ENCODE results near the gene NTMT2. TPM values are rescaled to one million over a fixed set of nuclear protein-coding genes. Genes with fewer than 3 reads are reported as not detected.

The NTMT2 gene
- total and polyA plus RNA-seq, 2 of the 8 experiments (the other 6 are each of a cell fraction or from before 2014, with no cell fraction given): 0.38 TPM; not detected in 1

GRCh38 chr1:170175484-170175883, 29.7 kb downstream of the NTMT2 start:
- H2BK120ac ChIP-seq (replicated peaks; ENCODE audit: low read depth, low read length): no peak overlapping the region
- H3K36me3 ChIP-seq (ENCODE audit: control insufficient read depth in 2 of 4, insufficient read depth in 4 of 4, low read length in 3 of 4): no peaks in the 10 kb centered on the region
- H3K4me2 ChIP-seq (ENCODE audit: insufficient read depth in 1 of 2, low read depth in 2 of 2, low read length in 2 of 2): no peak overlapping the region
- H2BK15ac ChIP-seq (ENCODE audit: low read length): no peak overlapping the region
- no peak for DNase-seq (ENCODE audit: low read depth in 1 of 2, low spot score in 2 of 2)
- no peak for TF ChIP-seq KDM1A (IDR thresholded peaks at IDR 0.05; ENCODE audit: borderline replicate concordance, low read length)
- TF ChIP-seq SIRT6 (IDR thresholded peaks at IDR 0.05; ENCODE audit: low read length): no peak
- TF ChIP-seq JUND (IDR thresholded peaks at IDR 0.05; ENCODE audit: low read length): no peak
- no peak for TF ChIP-seq KDM4A (IDR thresholded peaks at IDR 0.05; ENCODE audit: low read depth, low read length, severe bottlenecking)
- no peak for TF ChIP-seq CEBPB (IDR thresholded peaks at IDR 0.05; ENCODE audit: low read depth, low read length)
- no peak for TF ChIP-seq HDAC6 (IDR thresholded peaks at IDR 0.05; ENCODE audit: low read depth, low read length)
- no peak overlapping the region for H3K9ac ChIP-seq (replicated peaks in 1 of 4; ENCODE audit: extremely low read depth in 1 of 4, low read depth in 3 of 4, low read length in 3 of 4)
- no peak overlapping the region for H3K23ac ChIP-seq (ENCODE audit: insufficient read length)
- H3K79me2 ChIP-seq (ENCODE audit: control insufficient read depth in 1 of 2, insufficient read depth in 2 of 2, low read length in 2 of 2): no peaks in the 10 kb centered on the region
- H2AFZ ChIP-seq (ENCODE audit: low read length): no peak overlapping the region
- H3K56ac ChIP-seq (replicated peaks; ENCODE audit: insufficient read length, low read depth, low read length): no peak overlapping the region
- H3K14ac ChIP-seq (ENCODE audit: insufficient read length): no peak overlapping the region
- H3K27me3 ChIP-seq (replicated peaks in 1 of 4; ENCODE audit: control insufficient read depth in 3 of 4, extremely low read depth in 1 of 4, insufficient read depth in 3 of 4, low read length in 3 of 4): no peaks in the 10 kb centered on the region
- H3K27ac ChIP-seq (ENCODE audit: low read depth, low read length): no peak overlapping the region
- H4K5ac ChIP-seq (ENCODE audit: insufficient read length, low read depth, low read length): no peak overlapping the region
- CTCF ChIA-PET (ENCODE audit: partially characterized antibody): no interaction called here
- no peaks in the 10 kb centered on the region for H3K4me1 ChIP-seq (replicated peaks in 1 of 4; ENCODE audit: control insufficient read depth in 3 of 4, insufficient read depth in 4 of 4, low read length in 3 of 4)
- WGBS, 2 experiments (ENCODE audit: extremely low coverage in 1 of 2, insufficient coverage in 1 of 2, insufficient read length in 1 of 2, insufficient replicate concordance in 2 of 2, low coverage in 1 of 2, low lambda C conversion rate in 2 of 2, missing lambda C conversion rate in 1 of 2): 88% methylated on average over 1 of the region's 1 CpG; no CpG with 5 or more reads in 1 of the 2 experiments
- no peak overlapping the region for H3K4me3 ChIP-seq (ENCODE audit: extremely low read depth in 1 of 4, insufficient read depth in 2 of 4, low read depth in 3 of 4, low read length in 4 of 4)
- no peaks in the 10 kb centered on the region for H3K23me2 ChIP-seq (ENCODE audit: low read depth, low read length)
- H3K18ac ChIP-seq (ENCODE audit: extremely low read depth, low read length): no peak overlapping the region
- no peaks in the 10 kb centered on the region for H4K20me1 ChIP-seq (replicated peaks in 1 of 2; ENCODE audit: control insufficient read depth in 1 of 2, insufficient read depth in 2 of 2, low read length in 2 of 2)
- H3K9me3 ChIP-seq (ENCODE audit: insufficient read depth in 2 of 2, low read depth in 1 of 2, low read length in 1 of 2): 0 out of 4 replicates have a peak, but pooled peaks cover 0 to 3% of the 10 kb centered on the region in 2 experiments
- H2BK12ac ChIP-seq (ENCODE audit: low read depth, low read length): no peak overlapping the region
- no peak overlapping the region for H4K91ac ChIP-seq (replicated peaks; ENCODE audit: insufficient read length, low read length)
- no peak overlapping the region for H3K4ac ChIP-seq (replicated peaks; ENCODE audit: insufficient read length, low read depth, low read length)
- H2BK5ac ChIP-seq (ENCODE audit: low read depth, low read length): no peak overlapping the region
- no peaks in the 10 kb centered on the region for H3K79me1 ChIP-seq (ENCODE audit: low read depth, low read length)
- FAIRE-seq: no peak
- no peak overlapping the region for H2BK20ac ChIP-seq (ENCODE audit: low read length)
- no peak overlapping the region for H2AK5ac ChIP-seq (ENCODE audit: low read depth, low read length)
- POLR2A ChIA-PET (ENCODE audit: partially characterized antibody): no interaction called here
- H4K8ac ChIP-seq (ENCODE audit: extremely low read depth, insufficient read depth, low read length): no peak overlapping the region
